Choroid plexus epithelial cell (primary cell): Measurements from ENCODE around the gene TTC29.

Source experiments
- DNase-seq: peaks from one replicate; pipeline ENCODE4 v3.0.0-alpha.2; 2010; ENCODE audit warnings: low read depth
- H3K4me3 ChIP-seq: 2 replicates; pipeline ENCODE4 v1.5.1; 2011; ENCODE audit warnings: low read depth, mild to moderate bottlenecking, control low read depth, low read length, moderate library complexity
- CTCF ChIP-seq: conservative IDR thresholded peaks from 2 replicates; pipeline ENCODE4 v1.5.1; 2011; ENCODE audit warnings: low read depth, mild to moderate bottlenecking, control low read depth, inconsistent platforms, low read length, moderate library complexity

The TTC29 gene

GRCh38 chr4:146945556-146946374 is at the start of gene TTC29:
TSS of gene TTC29 (minus strand) at chr4:146945864. CDS start at chr4:146939895, 5,969 bp downstream.
- DNase-seq, result peak; percentile 89
- TF ChIP-seq CTCF, result no peak
- peak within 1 kb of the TSS; percentile 67 for H3K4me3 ChIP-seq

GRCh38 chr4:146981651-146982050 is 36.0 kb upstream of the TTC29 start:
- peak; percentile 58 for DNase-seq
- TF ChIP-seq CTCF, result no peak
- no peak overlapping the region for H3K4me3 ChIP-seq

- H3K4me3 ChIP-seq, result no peak overlapping the region
- no peak for DNase-seq
- TF ChIP-seq CTCF, result no peak
These were observed 33.0 kb upstream of the TTC29 start for GRCh38 chr4:146978641-146979040.

- H3K4me3 ChIP-seq, result no peak overlapping the region
- no peak for TF ChIP-seq CTCF
- no peak for DNase-seq
These were observed 30.5 kb upstream of the TTC29 start for GRCh38 chr4:146976145-146976544.

GRCh38 chr4:146975527-146975926 is 29.9 kb upstream of the TTC29 start:
- H3K4me3 ChIP-seq, result no peak overlapping the region
- no peak for DNase-seq
- TF ChIP-seq CTCF, result no peak

GRCh38 chr4:146975036-146975435 is 29.4 kb upstream of the TTC29 start:
- no peak for TF ChIP-seq CTCF
- no peak for DNase-seq
- H3K4me3 ChIP-seq, result no peak overlapping the region

- H3K4me3 ChIP-seq, result no peak overlapping the region
- no peak for DNase-seq
- no peak for TF ChIP-seq CTCF
These were observed 26.4 kb upstream of the TTC29 start for GRCh38 chr4:146972036-146972435.
